Smooth muscle cell of bladder (primary cell): Measurements from ENCODE around the gene RBM42. TPM values are rescaled to one million over a fixed set of nuclear protein-coding genes. Genes with fewer than 3 reads are reported as not detected.

Source experiments
- total RNA-seq: library from RNA; depleted of rRNA; stranded (reverse); fragments of >200 nt; gene quantifications from 2 replicates; pipeline ENCODE4 v1.2.3, GENCODE V29; 2014

Gene RBM42
- 33.4 and 34.0 TPM in 2 replicates for total RNA-seq

DNA sequence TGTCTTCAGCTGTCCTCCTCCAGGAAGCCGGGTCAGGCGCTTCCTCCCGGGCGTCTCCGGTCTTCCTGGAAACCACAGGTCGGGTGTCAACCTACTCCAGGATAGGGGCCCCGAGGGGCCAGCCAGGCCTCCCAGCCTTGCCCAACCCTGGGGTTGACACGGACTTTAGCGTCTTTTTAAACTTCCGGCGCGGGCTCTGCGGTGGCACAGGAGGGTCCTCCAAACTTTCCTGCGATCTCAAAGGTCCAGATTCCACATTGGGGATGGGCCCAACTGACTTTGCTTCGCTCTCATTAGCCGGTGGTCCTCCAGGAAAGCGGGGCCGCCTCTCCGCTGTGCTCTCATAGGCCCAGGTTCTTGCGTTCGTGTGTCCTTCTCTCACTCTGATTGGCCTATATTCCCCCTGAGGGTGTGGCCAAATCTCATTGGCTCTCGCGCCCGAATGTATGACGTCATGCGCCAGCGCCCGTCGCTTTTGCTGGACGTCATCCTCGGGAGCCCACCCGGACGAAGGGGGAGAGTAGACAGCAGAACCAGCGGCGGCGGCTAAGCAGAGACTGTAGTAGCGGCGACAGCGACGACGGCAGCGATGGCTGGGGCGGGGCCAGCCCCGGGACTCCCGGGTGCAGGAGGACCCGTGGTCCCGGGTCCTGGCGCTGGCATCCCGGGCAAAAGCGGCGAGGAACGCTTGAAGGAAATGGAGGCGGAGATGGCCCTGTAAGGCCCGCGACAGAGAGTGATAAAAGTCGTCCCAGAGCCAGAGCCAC lies at the start of gene RBM42:
Gene RBM42, plus strand, starts transcription at position 472 of the 767 bp plus-strand sequence. Its CDS starts 118 bp downstream, at position 590.

GRCh38 chr19:35585848-35586247 lies 43.0 kb upstream of the RBM42 start, which contains the start of gene PMIS2:
PMIS2 (plus strand) TSS chr19:35586173; CDS start chr19:35586260, 87 bp downstream.

DNA sequence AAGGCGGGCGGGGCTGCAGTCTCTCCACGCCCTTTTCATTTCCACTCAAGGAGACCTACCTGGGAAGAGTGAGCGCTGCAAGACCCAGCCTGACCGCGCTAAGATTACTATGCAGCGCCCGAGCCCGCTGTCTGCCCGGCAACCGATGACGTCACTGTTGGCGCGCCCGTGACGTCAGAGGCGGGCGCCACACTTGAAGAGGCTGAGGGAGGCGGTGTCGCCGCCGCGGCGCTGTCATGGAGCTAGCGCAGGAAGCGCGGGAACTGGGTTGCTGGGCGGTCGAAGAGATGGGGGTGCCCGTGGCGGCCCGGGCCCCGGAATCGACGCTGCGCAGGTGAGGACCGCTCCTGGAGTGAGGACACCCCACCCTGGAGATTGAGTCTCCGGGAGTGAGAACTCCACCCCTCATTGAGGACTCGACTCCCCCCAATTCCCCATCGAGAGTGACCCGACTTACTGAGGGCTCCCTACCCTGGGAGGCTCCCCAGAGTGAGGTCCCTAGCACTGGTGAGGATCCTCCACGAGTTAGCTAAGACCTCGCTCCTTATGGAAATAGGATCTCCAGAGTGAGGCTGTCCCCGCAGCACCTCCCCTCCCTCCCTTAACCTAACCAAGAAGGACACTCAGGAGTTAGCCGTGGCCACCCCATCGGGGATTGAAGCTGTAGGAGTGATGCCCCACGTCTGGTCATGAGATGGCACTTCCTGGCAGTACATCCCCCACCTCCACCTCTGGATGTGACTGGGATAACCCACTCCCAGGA lies 16.1 kb upstream of the RBM42 start, which contains the start of gene HAUS5:
Gene HAUS5, plus strand, starts transcription at position 177 of the 763 bp plus-strand sequence. Its CDS starts 60 bp downstream, at position 237.

GRCh38 chr19:35641515-35642151 lies 12.8 kb downstream of the RBM42 start, which contains the start of gene ETV2:
ETV2 (plus strand) TSS chr19:35641745; CDS start chr19:35642461, 716 bp downstream.

DNA sequence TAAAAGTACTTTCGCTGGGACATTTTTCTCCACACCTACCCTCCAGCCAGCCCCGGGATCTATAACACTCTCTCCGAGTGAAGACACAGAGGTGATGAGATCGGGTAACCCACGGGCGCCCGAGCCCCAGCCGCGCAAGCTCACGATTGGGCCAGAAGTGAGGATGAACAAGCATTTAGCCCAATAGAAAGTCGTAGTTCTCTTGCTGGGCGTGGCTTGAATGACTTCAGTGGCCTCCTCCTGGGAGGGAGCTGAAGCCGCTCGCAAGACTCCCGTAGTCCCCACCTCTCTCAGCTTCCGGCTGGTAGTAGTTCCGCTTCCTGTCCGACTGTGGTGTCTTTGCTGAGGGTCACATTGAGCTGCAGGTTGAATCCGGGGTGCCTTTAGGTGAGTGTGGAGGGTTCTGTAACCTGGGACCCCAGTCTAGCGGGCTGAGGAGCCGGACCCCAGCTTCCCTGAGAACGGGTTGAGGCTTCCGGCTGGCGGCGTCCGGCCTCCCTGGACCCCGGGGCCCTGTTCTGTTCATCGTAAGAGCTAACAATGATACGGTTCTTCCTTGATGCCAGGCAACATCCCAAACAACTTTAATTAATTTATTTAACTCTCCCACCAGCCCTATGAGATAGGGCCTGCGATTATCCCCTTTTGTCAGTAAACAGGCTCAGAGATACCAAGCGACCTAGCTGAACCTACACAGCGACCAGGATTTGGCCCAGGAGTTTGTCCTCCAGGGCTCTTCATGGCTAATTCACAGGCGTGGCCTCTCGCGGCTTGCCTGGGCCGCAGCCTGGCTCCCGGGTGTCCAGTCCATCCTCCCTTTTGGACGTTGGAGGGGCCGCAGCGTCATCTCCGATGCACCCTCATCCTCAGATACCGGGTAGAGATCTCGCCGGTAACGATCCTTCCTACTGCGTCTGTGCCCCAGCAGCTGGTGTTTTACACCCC lies 19.5 kb downstream of the RBM42 start, which contains the start of gene COX6B1:
Gene COX6B1, plus strand, starts transcription at position 307 of the 945 bp plus-strand sequence. CDS start 2,921 bp downstream, outside the sequence.

DNA sequence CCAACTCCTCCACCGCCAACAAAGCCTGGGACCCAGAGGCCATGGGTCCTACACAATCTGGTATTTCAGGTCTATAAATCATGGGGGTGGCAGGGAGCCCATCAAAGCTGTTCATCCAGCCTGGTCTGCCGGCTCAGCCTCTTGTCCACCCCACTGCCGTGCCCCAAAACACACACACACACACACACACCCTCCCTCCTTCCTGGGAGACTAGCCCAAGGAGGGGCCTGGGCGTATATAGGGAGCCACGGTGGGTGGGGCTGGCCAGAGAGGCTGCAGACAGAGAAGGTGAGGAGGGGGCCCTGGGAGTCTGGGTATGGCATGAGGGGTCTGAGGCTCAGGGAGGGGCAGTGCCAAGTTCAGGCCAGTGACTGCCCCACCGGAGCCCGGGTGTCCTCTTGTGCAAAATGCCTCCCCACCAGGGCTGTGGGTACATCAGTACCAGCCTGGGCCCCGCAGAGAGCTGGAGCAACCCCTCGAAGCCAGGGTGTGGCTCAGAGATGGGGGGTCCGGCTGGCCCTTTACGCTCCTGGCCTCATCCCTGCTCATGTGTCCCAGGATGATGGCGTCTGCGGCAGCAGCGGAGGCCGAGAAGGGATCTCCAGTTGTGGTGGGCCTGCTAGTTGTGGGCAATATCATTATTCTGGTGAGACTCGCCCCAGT lies 37.5 kb downstream of the RBM42 start, which contains the start of gene UPK1A:
Gene UPK1A, plus strand, starts transcription at position 267 of the 663 bp plus-strand sequence. Its CDS starts 296 bp downstream, at position 563.

Other genes with a start within 250 kb of the RBM42 start
- gene FFAR2, start 180.8 kb upstream of the RBM42 start, total RNA-seq, result not detected in 2 replicates
- not detected in 2 replicates for gene KRTDAP, start 138.6 kb upstream of the RBM42 start, total RNA-seq
- 4.0 and 18.3 TPM in 2 replicates for gene DMKN, start 115.4 kb upstream of the RBM42 start, total RNA-seq
- gene SBSN, start 100.7 kb upstream of the RBM42 start, total RNA-seq, result 2.1 and 9.3 TPM in 2 replicates
- gene GAPDHS, start 95.6 kb upstream of the RBM42 start, total RNA-seq, result not detected in 2 replicates
- gene TMEM147, start 83.4 kb upstream of the RBM42 start, total RNA-seq, result 81.8 and 120 TPM in 2 replicates
- not detected in 2 replicates for gene ATP4A, start 65.4 kb upstream of the RBM42 start, total RNA-seq
- gene PMIS2, start 42.9 kb upstream of the RBM42 start, total RNA-seq, result not detected in 2 replicates
- gene HAUS5, start 16.3 kb upstream of the RBM42 start, total RNA-seq, result 3.0 and 3.5 TPM in 2 replicates
- gene ETV2, start 12.7 kb downstream of the RBM42 start, total RNA-seq, result 0.18 and 0.28 TPM in 2 replicates
- 495 and 644 TPM in 2 replicates for gene COX6B1, start 19.3 kb downstream of the RBM42 start, total RNA-seq
- gene UPK1A, start 37.5 kb downstream of the RBM42 start, total RNA-seq, result 0.09 TPM in 1 of 2 replicates, not detected in the other
- gene ZBTB32, start 75.5 kb downstream of the RBM42 start, total RNA-seq, result not detected in 2 replicates
- 2.6 and 4.2 TPM in 2 replicates for gene KMT2B, start 89.0 kb downstream of the RBM42 start, total RNA-seq
- gene IGFLR1, start 113.4 kb downstream of the RBM42 start, total RNA-seq, result 1.00 and 1.8 TPM in 2 replicates
- 5.5 and 7.8 TPM in 2 replicates for gene U2AF1L4, start 116.4 kb downstream of the RBM42 start, total RNA-seq
- 13.5 and 14.0 TPM in 2 replicates for gene PSENEN, start 116.6 kb downstream of the RBM42 start, total RNA-seq
- 7.4 and 10.1 TPM in 2 replicates for gene LIN37, start 119.5 kb downstream of the RBM42 start, total RNA-seq
- 50.3 and 88.4 TPM in 2 replicates for gene HSPB6, start 128.0 kb downstream of the RBM42 start, total RNA-seq
- 2.5 and 3.3 TPM in 2 replicates for gene PROSER3, start 129.1 kb downstream of the RBM42 start, total RNA-seq
- gene ARHGAP33, start 146.5 kb downstream of the RBM42 start, total RNA-seq, result 1.00 and 1.3 TPM in 2 replicates
- gene PRODH2, start 183.8 kb downstream of the RBM42 start, total RNA-seq, result not detected in 2 replicates
- not detected in 2 replicates for gene NPHS1, start 223.5 kb downstream of the RBM42 start, total RNA-seq
- gene KIRREL2, start 227.9 kb downstream of the RBM42 start, total RNA-seq, result not detected in 2 replicates
- 1.7 and 3.9 TPM in 2 replicates for gene APLP1, start 239.5 kb downstream of the RBM42 start, total RNA-seq